SU-DHL-6 (cell line): Measurements from ENCODE around the gene RNASE3.
A peak's percentile ranks its signal among the peaks of the same experiment; 100 is the strongest.

ENCODE experiments used
- H2AFZ ChIP-seq: fragments of 200-600 bp; sonication (generic); 2 replicates; pipeline ENCODE4 v1.6.1; 2014; ENCODE audit warnings: low read depth, mild to moderate bottlenecking, moderate library complexity, mixed read lengths, antibody characterized with exemption, low read length; ENCODE audit not compliant: severe bottlenecking
- H3F3A ChIP-seq: fragments of 200-600 bp; shearing (Covaris generic); 2 replicates; pipeline ENCODE4 v1.6.0; 2016; ENCODE audit warnings: antibody characterized with exemption, mild to moderate bottlenecking; ENCODE audit not compliant: insufficient read depth
- H3K27ac ChIP-seq: fragments of 200-600 bp; sonication (generic); 2 replicates; pipeline ENCODE4 v1.5.1; 2016; ENCODE audit warnings: low read depth, mild to moderate bottlenecking, low read length, moderate library complexity, mixed read lengths
- H3K27me3 ChIP-seq: fragments of 200-600 bp; sonication (generic), shearing (Covaris generic); 2 replicates; pipeline ENCODE4 v1.6.0; 2014; ENCODE audit warnings: mild to moderate bottlenecking, low read length
- H3K36me3 ChIP-seq: fragments of 200-600 bp; sonication (generic); 2 replicates; pipeline ENCODE4 v1.6.1; 2014; ENCODE audit warnings: mild to moderate bottlenecking, low read length, mixed read lengths
- H3K4me2 ChIP-seq: fragments of 300-600, 200-600 bp; shearing (Covaris generic), sonication (generic); 2 replicates; pipeline ENCODE4 v1.6.0; 2014; ENCODE audit warnings: low read length, low read depth, mild to moderate bottlenecking; ENCODE audit not compliant: poor library complexity, severe bottlenecking
- H3K4me3 ChIP-seq: fragments of 200-600 bp; sonication (generic); 2 replicates; pipeline ENCODE4 v1.5.1; 2014; ENCODE audit warnings: antibody characterized with exemption, low read length, mild to moderate bottlenecking, mixed read lengths; ENCODE audit not compliant: insufficient read depth, poor library complexity, severe bottlenecking
- H3K79me2 ChIP-seq: fragments of 200-600 bp; sonication (generic); 2 replicates; pipeline ENCODE4 v1.6.1; 2014; ENCODE audit warnings: mild to moderate bottlenecking, low read length, moderate library complexity; ENCODE audit not compliant: insufficient read depth
- H3K9ac ChIP-seq: fragments of 200-600 bp; sonication (generic); 2 replicates; pipeline ENCODE4 v1.7.0; 2014; ENCODE audit warnings: mild to moderate bottlenecking, low read length
- H3K9me2 ChIP-seq: fragments of 200-600 bp; sonication (generic); replicated peaks from 2 replicates; pipeline ENCODE4 v1.6.1; 2014; ENCODE audit warnings: low read length; ENCODE audit not compliant: insufficient read depth
- H3K9me3 ChIP-seq: fragments of 200-600 bp; sonication (generic); 2 replicates; pipeline ENCODE4 v1.6.1; 2014; ENCODE audit warnings: low read length, mixed read lengths; ENCODE audit not compliant: insufficient read depth
- H4K20me1 ChIP-seq: fragments of 200-600 bp; sonication (generic); 2 replicates; pipeline ENCODE4 v1.6.1; 2014; ENCODE audit warnings: low read depth, mild to moderate bottlenecking, antibody characterized with exemption, low read length, moderate library complexity, mixed read lengths
- EZH2phosphoT487 ChIP-seq: fragments of 200-600 bp; sonication (generic), shearing (Covaris generic); conservative IDR thresholded peaks from 2 replicates; pipeline ENCODE4 v1.6.1; 2018; ENCODE audit warnings: mild to moderate bottlenecking, antibody characterized with exemption, low read length, moderate library complexity, mixed read lengths
- TF ChIP-seq, protein P1 (sequence below): fragments of 200-600 bp; sonication (generic); IDR thresholded peaks from one replicate; pipeline ENCODE4 v1.5.1; 2017; ENCODE audit warnings: antibody characterized with exemption, mild to moderate bottlenecking, low read length, moderate library complexity; ENCODE audit not compliant: insufficient read depth, poor library complexity, severe bottlenecking

Gene RNASE3

DNA sequence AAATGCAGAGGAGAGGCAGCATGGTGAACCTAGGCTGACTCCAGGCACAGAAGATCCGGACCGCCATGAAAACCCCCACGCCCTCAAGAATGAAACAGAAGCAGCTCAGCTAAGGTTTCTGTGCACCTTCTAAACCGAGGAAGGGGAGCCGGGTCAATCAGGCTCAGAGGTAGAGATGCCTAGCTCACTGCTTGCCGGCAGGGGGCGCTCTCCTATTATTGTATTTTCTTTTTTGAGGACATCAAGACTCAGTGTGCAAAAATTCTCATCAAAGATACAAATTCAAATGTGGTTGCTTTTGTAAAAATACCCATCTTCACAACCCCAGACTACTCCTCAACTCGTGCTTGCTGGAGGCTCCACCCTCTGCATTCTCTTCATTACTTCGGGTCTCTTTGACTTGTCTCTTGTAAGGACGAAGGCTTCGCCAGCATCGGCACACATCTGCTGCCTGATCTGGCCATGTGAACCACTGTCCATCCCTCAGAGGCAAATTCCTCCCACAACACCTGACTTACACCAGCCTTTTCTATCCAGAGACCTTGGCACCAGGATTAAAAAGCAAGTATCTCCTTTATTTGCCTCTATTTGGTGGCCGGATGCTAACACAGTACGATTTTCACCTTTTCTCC lies 33.4 kb upstream of the RNASE3 start:
- Histone ChIP-seq H3K27me3 (no peaks in the 10 kb centered on the region), H3K4me2 (no peak overlapping the region), H4K20me1 (no peaks in the 10 kb centered on the region), H3K4me3 (no peak overlapping the region), H2AFZ (no peak overlapping the region), H3K9me3 (no peaks in the 10 kb centered on the region), H3K36me3 (no peaks in the 10 kb centered on the region), H3K9ac (no peak overlapping the region), H3K27ac (no peak overlapping the region), H3K9me2 (no peaks in the 10 kb centered on the region), H3F3A (no peaks in the 10 kb centered on the region), H3K79me2 (no peaks in the 10 kb centered on the region)
- TF ChIP-seq, protein P1, sequence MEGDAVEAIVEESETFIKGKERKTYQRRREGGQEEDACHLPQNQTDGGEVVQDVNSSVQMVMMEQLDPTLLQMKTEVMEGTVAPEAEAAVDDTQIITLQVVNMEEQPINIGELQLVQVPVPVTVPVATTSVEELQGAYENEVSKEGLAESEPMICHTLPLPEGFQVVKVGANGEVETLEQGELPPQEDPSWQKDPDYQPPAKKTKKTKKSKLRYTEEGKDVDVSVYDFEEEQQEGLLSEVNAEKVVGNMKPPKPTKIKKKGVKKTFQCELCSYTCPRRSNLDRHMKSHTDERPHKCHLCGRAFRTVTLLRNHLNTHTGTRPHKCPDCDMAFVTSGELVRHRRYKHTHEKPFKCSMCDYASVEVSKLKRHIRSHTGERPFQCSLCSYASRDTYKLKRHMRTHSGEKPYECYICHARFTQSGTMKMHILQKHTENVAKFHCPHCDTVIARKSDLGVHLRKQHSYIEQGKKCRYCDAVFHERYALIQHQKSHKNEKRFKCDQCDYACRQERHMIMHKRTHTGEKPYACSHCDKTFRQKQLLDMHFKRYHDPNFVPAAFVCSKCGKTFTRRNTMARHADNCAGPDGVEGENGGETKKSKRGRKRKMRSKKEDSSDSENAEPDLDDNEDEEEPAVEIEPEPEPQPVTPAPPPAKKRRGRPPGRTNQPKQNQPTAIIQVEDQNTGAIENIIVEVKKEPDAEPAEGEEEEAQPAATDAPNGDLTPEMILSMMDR = peak; percentile 78
- TF ChIP-seq EZH2phosphoT487 = no peak

DNA sequence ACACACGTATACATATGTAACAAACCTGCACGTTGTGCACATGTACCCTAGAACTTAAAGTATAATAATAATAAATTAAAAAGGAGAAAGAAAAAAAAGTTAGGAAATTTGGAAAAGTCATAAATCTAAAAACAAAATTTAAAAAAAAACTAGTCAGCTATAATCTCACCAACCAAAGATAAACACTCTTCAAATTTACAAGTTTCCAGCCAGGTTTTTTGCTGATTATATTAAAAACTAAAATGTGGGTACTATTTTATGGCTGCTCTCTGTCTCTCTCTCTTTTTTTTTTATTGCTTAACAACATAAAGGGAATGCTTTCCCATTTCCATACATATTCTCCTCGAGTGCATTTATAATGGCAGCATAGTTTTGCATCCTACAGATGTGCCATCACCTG lies 25.0 kb upstream of the RNASE3 start:
- H3F3A ChIP-seq = no peaks in the 10 kb centered on the region
- no peak overlapping the region for H3K4me3 ChIP-seq
- H3K36me3 ChIP-seq = no peaks in the 10 kb centered on the region
- H3K27me3 ChIP-seq = no peaks in the 10 kb centered on the region
- H3K27ac ChIP-seq = no peak overlapping the region
- TF ChIP-seq EZH2phosphoT487 = no peak
- TF ChIP-seq, protein P1 = no peak
- no peaks in the 10 kb centered on the region for H4K20me1 ChIP-seq
- no peak overlapping the region for H2AFZ ChIP-seq
- H3K9me3 ChIP-seq = no peaks in the 10 kb centered on the region
- no peaks in the 10 kb centered on the region for H3K9me2 ChIP-seq
- no peak overlapping the region for H3K9ac ChIP-seq
- H3K4me2 ChIP-seq = no peak overlapping the region
- H3K79me2 ChIP-seq = no peaks in the 10 kb centered on the region

DNA sequence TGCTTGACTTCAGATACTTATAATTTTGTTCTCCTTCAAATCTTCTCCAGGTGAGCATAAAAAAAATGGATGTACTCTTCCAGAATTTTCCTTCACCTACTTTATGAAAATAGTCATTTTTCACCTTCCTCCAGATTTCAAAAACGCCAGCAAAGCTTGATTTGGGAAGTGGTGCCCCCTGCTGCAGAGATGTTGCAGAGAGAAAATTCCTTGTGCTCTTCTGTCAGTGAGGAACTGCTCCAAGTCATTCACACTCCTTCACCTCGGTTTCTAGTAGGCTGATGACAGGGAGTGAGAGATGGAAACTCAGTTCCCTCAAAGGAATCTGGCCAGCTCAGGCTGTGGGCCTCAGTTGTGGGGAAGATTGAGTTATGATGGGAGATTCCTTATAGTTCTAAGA lies 24.2 kb upstream of the RNASE3 start:
- Histone ChIP-seq H2AFZ (no peak overlapping the region), H4K20me1 (no peaks in the 10 kb centered on the region), H3K4me2 (no peak overlapping the region), H3K9me3 (no peaks in the 10 kb centered on the region), H3K27me3 (no peaks in the 10 kb centered on the region), H3K36me3 (no peaks in the 10 kb centered on the region), H3K27ac (no peak overlapping the region), H3K9ac (no peak overlapping the region), H3F3A (no peaks in the 10 kb centered on the region), H3K9me2 (no peaks in the 10 kb centered on the region), H3K4me3 (no peak overlapping the region), H3K79me2 (no peaks in the 10 kb centered on the region)
- TF ChIP-seq, protein P1 = peak; percentile 30
- TF ChIP-seq EZH2phosphoT487 = no peak
